GM12878 (cell line): Measurements from ENCODE around the gene HSD17B1.
A peak's percentile ranks its signal among the peaks of the same experiment; 100 is the strongest.

Experiments
- CTCF ChIP-seq, 3 experiments: IDR thresholded peaks in 2 of 3; conservative IDR thresholded peaks in 1 of 3; 2 replicates each; pipeline ENCODE4 v1.5.1; 2011; ENCODE audit warnings: low read depth in 3 of 3, low read length in 3 of 3, mild to moderate bottlenecking in 3 of 3, control low read depth in 2 of 3, moderate library complexity in 2 of 3, inconsistent platforms in 1 of 3, mixed read lengths in 1 of 3; ENCODE audit not compliant: control insufficient read depth in 2 of 3, insufficient read depth in 1 of 3; ENCODE audit errors: extremely low read depth in 1 of 3
- EZH2 ChIP-seq: IDR thresholded peaks from 2 replicates; pipeline ENCODE4 v1.6.1; 2012; ENCODE audit warnings: low read depth, mild to moderate bottlenecking, control low read depth, inconsistent platforms, low read length, borderline replicate concordance; ENCODE audit not compliant: control insufficient read depth
- IKZF2 ChIP-seq, 2 experiments: fragments of 450-650 bp; IDR thresholded peaks; 2 replicates each; pipeline ENCODE4 v1.6.1; 2017; ENCODE audit warnings: mild to moderate bottlenecking in 2 of 2, moderate library complexity in 2 of 2
- MAX ChIP-seq: IDR thresholded peaks from 2 replicates; pipeline ENCODE4 v1.6.1; 2012; ENCODE audit warnings: low read depth, low read length, improper control_type of control experiment
- RCOR1 ChIP-seq: conservative IDR thresholded peaks from 2 replicates; pipeline ENCODE4 v1.6.1; 2012; ENCODE audit warnings: low read depth, low read length, improper control_type of control experiment
- SMC3 ChIP-seq: IDR thresholded peaks from 2 replicates; pipeline ENCODE4 v1.6.1; 2011; ENCODE audit warnings: low read length, improper control_type of control experiment, borderline replicate concordance
- TAF1 ChIP-seq: IDR thresholded peaks from 2 replicates; pipeline ENCODE4 v1.6.1; 2011; ENCODE audit warnings: mild to moderate bottlenecking, low read depth, low read length, borderline replicate concordance
- TARDBP ChIP-seq: IDR thresholded peaks from 2 replicates; pipeline ENCODE4 v1.6.1; 2016; ENCODE audit warnings: borderline replicate concordance
- YY1 ChIP-seq: IDR thresholded peaks from 2 replicates; pipeline ENCODE4 v1.6.1; 2011; ENCODE audit warnings: low read depth, mild to moderate bottlenecking, low read length
- TF ChIP-seq, protein P1 (sequence below): IDR thresholded peaks from 2 replicates; pipeline ENCODE4 v1.6.1; 2012; ENCODE audit warnings: improper control_type of control experiment, low read depth, low read length; ENCODE audit not compliant: insufficient replicate concordance

DNA sequence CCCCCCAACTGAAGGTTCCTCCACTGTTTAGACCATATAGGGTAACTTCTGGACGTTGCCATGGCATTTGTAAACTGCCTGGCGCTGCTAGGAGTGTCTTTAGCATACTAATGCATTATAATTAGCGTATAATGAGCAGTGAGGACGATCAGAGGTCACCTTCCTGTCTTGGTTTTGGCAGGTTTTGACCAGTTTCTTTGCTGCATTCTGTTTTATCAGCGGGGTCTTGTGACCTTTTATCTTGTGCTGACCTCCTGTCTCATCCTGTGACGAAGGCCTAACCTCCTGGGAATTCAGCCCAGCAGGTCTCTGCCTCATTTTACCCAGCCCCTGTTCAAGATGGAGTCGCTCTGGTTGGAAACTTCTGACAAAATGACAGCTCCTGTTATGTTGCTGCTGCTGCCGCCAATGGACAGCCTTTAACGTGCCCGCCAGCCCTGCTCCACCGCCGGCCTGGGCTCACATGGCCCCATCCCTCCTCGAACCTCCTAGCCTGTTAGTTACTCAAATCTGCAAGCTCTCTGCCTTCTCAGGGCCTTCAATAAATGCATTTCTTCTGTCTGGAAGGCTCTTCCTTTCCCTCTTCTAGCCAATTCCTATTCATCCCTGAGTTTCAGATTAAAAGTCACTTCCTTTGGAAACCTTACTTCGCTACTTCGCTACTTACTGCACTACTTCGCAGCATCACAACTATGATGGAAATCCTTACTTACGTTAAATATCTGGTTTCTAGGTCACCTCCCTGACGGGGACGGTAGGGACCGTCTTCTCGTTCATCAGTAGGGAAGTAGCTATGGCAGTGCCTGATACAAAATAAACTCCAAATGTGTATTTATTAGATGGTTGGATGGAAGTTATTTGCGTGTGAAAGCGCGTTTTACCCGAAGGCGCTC is 17.3 kb upstream of the HSD17B1 start:
- TF ChIP-seq TARDBP (no peak), IKZF2 (IDR thresholded peaks at IDR 0.05) (0 out of 4 replicates have a peak, but pooled peaks of 1 of the 2 experiments have one; percentile 33), YY1 (0 out of 2 replicates have a peak, but pooled peaks have one; percentile 16), EZH2 (no peak), TAF1 (no peak), RCOR1 (no peak), SMC3 (no peak), CTCF (IDR thresholded peaks at IDR 0.05 in 2 of 3, conservative IDR thresholded peaks at IDR 0.05 in 1 of 3; ENCODE audit: control insufficient read depth in 2 of 3, extremely low read depth in 1 of 3, insufficient read depth in 1 of 3, low read depth in 3 of 3, low read length in 3 of 3) (no peak), MAX (no peak)
- TF ChIP-seq, protein P1, sequence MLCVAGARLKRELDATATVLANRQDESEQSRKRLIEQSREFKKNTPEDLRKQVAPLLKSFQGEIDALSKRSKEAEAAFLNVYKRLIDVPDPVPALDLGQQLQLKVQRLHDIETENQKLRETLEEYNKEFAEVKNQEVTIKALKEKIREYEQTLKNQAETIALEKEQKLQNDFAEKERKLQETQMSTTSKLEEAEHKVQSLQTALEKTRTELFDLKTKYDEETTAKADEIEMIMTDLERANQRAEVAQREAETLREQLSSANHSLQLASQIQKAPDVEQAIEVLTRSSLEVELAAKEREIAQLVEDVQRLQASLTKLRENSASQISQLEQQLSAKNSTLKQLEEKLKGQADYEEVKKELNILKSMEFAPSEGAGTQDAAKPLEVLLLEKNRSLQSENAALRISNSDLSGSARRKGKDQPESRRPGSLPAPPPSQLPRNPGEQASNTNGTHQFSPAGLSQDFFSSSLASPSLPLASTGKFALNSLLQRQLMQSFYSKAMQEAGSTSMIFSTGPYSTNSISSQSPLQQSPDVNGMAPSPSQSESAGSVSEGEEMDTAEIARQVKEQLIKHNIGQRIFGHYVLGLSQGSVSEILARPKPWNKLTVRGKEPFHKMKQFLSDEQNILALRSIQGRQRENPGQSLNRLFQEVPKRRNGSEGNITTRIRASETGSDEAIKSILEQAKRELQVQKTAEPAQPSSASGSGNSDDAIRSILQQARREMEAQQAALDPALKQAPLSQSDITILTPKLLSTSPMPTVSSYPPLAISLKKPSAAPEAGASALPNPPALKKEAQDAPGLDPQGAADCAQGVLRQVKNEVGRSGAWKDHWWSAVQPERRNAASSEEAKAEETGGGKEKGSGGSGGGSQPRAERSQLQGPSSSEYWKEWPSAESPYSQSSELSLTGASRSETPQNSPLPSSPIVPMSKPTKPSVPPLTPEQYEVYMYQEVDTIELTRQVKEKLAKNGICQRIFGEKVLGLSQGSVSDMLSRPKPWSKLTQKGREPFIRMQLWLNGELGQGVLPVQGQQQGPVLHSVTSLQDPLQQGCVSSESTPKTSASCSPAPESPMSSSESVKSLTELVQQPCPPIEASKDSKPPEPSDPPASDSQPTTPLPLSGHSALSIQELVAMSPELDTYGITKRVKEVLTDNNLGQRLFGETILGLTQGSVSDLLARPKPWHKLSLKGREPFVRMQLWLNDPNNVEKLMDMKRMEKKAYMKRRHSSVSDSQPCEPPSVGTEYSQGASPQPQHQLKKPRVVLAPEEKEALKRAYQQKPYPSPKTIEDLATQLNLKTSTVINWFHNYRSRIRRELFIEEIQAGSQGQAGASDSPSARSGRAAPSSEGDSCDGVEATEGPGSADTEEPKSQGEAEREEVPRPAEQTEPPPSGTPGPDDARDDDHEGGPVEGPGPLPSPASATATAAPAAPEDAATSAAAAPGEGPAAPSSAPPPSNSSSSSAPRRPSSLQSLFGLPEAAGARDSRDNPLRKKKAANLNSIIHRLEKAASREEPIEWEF: no peak
